GM12801 (cell line): ENCODE results near the gene CXCR3.

Experiments used
- CTCF ChIP-seq: IDR thresholded peaks from one replicate; pipeline ENCODE4 v1.5.1; 2011; ENCODE audit warnings: control low read depth; ENCODE audit not compliant: insufficient read length; ENCODE audit errors: extremely low read depth

Gene CXCR3

GRCh38 chrX:71629467-71629866, 11.2 kb upstream of the CXCR3 start:
- no peak for TF ChIP-seq CTCF

GRCh38 chrX:71627588-71628404, 9.5 kb upstream of the CXCR3 start:
- no peak for TF ChIP-seq CTCF

GRCh38 chrX:71626576-71626975, 8.3 kb upstream of the CXCR3 start:
- TF ChIP-seq CTCF, result no peak

GRCh38 chrX:71625471-71625870, 7.2 kb upstream of the CXCR3 start:
- TF ChIP-seq CTCF, result no peak

- TF ChIP-seq CTCF, result no peak
Measured at GRCh38 chrX:71623714-71624113, 5.4 kb upstream of the CXCR3 start.

- no peak for TF ChIP-seq CTCF
Measured at GRCh38 chrX:71622576-71623450, 4.5 kb upstream of the CXCR3 start.

- no peak for TF ChIP-seq CTCF
Measured at GRCh38 chrX:71622032-71622575, 3.8 kb upstream of the CXCR3 start.
